Stimulated activated CD4-positive, alpha-beta T cell treated with anti-CD3 and anti-CD28 coated beads, Interleukin-2, amount 100 ng/mL, for 24 hours (primary cell): ENCODE measurements around the gene GPR32.
A peak's percentile ranks its signal among the peaks of the same experiment; 100 is the strongest.
"Not testable (repeated sequence)": the region's sequence is repeated elsewhere in the genome, so short reads cannot be mapped to it uniquely, and the experiment has no call there.

Experiments used
- DNase-seq, 2 donors: peaks; one replicate each; pipeline ENCODE4 v3.0.0-alpha.2; 2020

Gene GPR32

DNA sequence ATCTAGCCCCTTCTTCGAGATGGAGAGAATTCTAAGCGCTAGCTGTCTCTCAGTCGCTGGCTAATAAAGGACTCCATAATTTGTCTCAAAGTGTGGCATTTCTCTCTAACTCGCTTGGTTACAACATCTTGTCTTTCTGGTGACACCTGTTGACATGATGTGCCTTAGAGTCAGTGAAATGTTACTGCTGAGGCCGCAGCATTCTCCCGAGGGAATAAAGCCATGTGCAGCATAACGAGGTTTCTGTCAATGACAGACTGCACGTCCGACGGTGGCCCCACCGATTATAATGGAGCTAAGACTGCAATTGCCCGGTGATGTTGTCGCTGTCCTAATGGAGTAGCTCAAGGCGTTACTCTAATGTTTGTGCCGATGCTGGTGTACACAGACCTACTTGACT is 20.3 kb upstream of the GPR32 start:
- no peak for DNase-seq

- DNase-seq: no peak
These were observed 16.4 kb upstream of the GPR32 start for GRCh38 chr19:50753879-50754278.

- DNase-seq: not testable (repeated sequence)
These were observed 14.0 kb upstream of the GPR32 start for GRCh38 chr19:50756244-50756643.

- DNase-seq: not testable (repeated sequence)
These were observed 12.6 kb upstream of the GPR32 start for GRCh38 chr19:50757624-50758023.

GRCh38 chr19:50759076-50759475 is 11.2 kb upstream of the GPR32 start:
- DNase-seq: not testable (repeated sequence)

DNA sequence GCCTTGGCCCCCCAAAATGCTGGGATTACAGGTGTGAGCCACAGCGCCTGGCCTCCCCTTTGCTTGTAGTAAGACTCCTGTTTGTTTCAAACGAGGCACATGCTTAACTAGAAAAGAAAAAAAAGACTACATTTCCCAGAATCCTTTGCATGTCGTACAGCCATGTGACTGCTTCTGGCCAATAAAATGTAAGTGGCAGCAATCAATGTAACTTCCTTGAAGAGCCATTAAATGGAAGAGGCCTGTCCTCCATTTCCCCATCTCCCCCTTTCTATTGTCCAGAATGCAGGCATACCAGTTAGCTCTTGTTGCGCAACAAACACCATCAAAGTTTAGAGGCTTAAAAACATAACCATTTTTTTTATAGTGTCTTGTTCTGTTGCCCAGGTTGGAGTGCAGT is 10.4 kb upstream of the GPR32 start:
- DNase-seq: no peak

- not testable (repeated sequence) for DNase-seq
These were observed 8.8 kb upstream of the GPR32 start for GRCh38 chr19:50761501-50761900.

DNA sequence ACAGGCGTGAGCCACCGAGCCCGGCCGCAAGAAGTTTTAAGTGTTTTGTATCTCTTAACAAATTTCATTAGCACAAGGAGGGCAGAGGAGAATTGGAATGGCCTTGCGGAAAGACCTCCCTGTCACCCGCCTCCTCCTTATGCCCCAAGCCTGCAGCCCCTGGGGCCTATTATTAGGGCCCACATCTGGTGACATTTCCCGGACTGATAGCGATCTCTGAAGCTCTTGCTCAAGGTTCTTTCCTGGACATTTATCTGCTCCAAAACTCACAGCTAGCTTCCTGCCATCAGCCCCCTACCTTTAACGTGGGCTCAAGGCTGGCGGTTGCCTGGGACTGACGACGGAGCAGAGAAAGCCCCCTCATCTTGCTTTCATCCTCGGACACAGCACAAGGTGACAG is 6.7 kb upstream of the GPR32 start:
- not testable (repeated sequence) for DNase-seq

DNA sequence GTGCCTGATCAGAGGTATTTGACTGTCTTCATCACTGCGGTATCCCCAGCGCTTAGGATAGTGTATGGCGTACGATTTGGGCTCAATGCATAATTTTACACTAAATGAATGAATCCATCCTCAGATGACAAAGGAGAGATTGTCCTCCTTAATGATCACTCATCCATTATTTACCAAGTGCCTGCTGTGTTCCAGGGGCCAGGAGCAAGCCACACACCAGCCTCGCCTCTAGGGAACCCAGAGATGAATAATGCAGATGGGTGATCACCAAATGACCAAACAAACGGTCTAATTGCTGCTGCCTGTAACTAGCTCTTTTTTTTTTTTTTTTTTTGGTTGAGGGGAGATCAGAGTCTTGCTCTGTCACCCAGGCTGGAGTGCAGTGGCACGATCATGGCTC is 5.9 kb upstream of the GPR32 start:
- no peak for DNase-seq

- not testable (repeated sequence) for DNase-seq
These were observed 3.5 kb upstream of the GPR32 start for GRCh38 chr19:50766746-50767145.

- DNase-seq: not testable (repeated sequence)
These were observed 3.0 kb upstream of the GPR32 start for GRCh38 chr19:50767263-50767662.

DNA sequence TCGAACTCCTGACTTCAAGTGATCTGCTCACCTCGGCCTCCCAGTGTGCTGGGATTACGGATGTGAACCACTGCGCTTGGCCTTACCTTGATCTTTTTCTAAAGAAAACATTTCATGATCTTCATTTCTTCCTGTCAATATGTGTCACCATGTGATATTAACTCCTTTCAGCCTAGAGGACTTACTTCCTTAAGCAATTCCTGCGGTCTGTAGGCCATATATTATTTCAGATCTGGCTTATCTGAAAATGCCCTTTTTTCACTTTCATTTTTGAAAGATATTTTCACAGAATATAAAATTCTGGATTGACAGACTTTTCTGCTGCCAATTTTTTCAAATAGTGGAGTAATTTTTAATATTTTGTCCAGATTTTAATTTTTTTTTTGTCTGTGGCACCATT is 2.0 kb upstream of the GPR32 start:
- DNase-seq: no peak

- DNase-seq: no peak
These were observed 624 bp downstream of the GPR32 start for GRCh38 chr19:50770888-50771287.

- DNase-seq: no peak
These were observed 2.2 kb downstream of the GPR32 start for GRCh38 chr19:50772476-50772875.

DNA sequence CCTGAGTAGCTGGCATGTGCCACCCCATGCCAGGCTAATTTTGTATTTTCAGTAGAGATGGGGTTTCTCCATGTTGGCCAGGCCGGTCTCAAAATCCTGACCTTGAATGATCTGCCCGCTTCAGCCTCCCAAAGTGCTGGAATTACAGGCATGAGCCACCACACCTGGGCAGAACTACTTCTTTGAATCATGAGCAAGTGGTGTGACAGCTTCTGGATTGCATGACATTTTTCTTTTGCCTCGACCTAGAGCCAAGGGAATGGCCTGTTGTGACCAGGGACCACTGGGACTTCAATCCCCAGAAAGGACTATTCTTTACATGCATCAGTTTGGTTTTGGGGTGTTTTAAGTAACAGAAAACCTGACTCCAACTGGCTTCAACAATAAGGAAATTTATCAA is 2.6 kb downstream of the GPR32 start:
- not testable (repeated sequence) for DNase-seq

GRCh38 chr19:50773454-50773853 is 3.2 kb downstream of the GPR32 start:
- not testable (repeated sequence) for DNase-seq

DNA sequence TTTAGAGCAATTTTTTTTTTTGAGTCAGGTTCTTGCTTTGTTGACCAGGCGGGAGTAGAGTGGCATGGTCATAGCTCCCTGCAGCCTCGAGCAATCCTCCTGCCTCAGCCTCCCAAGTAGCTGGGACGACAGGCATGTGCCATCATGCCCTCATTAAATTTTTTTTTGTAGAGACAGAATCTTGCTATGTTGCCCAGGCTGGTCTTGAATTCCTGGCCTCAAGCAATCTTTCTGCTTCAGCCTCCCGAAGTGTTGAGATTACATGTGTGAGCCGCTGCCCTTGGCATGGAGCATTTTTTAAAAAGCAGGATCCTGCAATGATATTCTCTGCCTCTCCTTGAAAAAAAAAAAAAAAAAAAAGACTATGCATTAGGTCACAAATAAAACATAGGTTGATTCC is 5.9 kb downstream of the GPR32 start:
- DNase-seq: no peak

- no peak for DNase-seq
These were observed 7.0 kb downstream of the GPR32 start for GRCh38 chr19:50777261-50777660.

GRCh38 chr19:50777830-50778303 is 7.6 kb downstream of the GPR32 start:
- DNase-seq: peak in 1 of 2 donors; percentile 22

DNA sequence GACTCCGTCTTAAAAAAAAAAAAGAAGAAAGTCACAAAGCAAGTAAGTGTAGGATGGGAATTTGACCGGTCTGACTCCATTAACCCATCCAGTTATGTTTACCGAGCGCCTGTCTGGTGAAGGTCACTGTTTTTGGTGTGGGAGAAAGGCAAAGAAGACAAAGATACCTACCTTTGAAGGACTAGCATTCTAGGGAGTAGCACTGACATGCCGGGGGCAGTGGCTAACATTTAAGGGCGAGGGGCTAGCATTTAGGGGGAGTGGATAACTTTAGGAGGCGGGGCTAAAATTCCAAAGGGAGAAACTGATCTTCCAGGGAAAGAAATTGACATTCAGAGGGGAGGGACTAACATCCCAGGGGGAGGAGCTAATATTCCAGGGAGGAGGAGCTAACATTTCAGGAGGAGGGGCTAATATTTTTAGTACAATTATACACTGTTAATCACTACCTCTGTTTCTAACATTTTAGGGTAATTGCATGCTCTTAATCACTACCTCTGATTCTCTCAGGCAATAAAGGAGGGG is 8.7 kb downstream of the GPR32 start:
- DNase-seq: no peak

- no peak for DNase-seq
These were observed 9.5 kb downstream of the GPR32 start for GRCh38 chr19:50779504-50780457.

DNA sequence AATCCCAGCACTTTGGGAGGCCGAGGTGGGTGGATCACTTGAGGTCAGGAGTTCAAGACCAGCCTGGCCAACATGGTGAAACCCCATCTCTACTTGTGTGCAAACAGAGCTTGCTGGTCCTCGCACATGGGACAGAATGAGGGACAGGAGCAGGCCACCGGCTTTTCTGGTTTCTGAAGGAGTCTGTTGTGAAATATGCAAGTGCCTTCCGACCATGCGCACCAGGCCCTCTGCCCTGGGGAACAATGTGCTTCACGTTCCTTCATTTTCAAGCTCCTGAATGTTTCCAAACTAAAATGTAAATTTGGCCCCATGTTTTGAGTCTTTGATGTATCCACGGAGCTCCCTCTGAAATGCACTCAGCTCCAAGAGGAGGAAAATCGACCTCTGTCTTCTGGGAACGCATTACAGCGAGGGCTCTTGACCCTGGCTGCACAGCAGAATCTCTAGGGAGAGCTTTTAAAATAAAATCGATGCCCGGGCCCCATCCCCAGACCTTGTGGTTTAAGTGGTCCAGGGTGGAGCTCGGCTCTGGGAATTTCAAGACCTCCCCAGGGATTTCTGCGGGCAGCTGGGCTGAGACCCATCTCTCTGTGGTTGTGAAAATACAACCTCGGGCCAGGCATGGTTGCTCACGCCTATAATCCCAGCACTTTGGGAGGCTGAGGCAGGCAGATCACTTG is 10.6 kb downstream of the GPR32 start:
- DNase-seq: no peak

DNA sequence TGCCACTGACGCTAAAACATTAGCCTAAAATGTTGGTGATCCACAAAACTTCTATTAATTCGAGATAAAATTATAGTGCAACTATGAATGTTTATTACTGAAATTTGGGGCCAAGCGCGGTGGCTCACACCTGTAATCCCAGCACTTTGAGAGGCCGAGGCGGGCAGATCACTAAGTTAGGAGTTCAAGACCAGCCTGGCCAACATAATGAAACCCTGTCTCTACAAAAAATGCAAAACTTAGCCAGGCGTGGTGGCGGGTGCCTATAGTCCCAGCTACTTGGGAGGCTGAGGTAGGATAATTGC is 13.5 kb downstream of the GPR32 start:
- not testable (repeated sequence) for DNase-seq

GRCh38 chr19:50784710-50785109 is 14.4 kb downstream of the GPR32 start:
- DNase-seq: no peak
